HG03520 (cell line): ENCODE measurements around the gene PPP1R7.
"Not testable (repeated sequence)": the region's sequence is repeated elsewhere in the genome, so short reads cannot be mapped to it uniquely, and the experiment has no call there.

Experiments used
- ATAC-seq: cut with Tn5 transposase; IDR thresholded peaks from one replicate; pipeline ENCODE4 v1.9.1; 2021; ENCODE audit warnings: mild to moderate bottlenecking, moderate library complexity; ENCODE audit not compliant: unreplicated experiment

Gene PPP1R7

GRCh38 chr2:241149925-241150659 is at the start of gene PPP1R7:
Gene PPP1R7 (plus strand): TSS chr2:241150467. CDS start chr2:241150496, 29 bp downstream.
- ATAC-seq, result peak; percentile 72

DNA sequence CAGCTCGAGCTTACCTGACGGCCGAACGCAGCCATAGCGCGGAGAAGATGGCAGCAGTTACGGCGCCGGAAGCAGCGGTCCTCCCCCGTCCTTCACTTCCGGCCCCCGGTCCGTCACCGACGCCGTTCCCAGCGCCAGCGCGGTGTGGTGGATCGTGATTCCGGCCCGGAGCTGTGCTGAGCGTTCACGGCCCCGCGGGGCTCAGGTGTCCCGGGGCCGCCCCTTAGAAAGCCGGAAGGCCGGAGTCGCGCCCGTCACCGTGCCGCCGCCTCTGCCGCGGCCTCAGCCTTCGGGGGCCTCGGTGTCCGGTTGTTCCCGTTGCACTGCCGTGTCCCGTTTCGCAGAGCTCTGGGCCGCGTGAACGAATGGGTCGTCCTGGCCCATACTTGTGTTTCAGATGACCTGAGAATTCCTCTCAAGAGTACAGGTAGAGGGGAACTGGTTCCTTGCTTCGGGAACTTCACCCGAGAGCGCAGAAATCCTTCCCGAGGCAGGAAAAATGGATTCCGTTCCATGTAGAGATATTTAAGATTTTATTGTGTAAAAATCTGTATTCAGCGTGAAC is 47.9 kb upstream of the PPP1R7 start, which contains the start of gene MTERF4:
TSS of gene MTERF4 (minus strand) at position 49 of the 565 bp plus-strand sequence. CDS start at position 35, 14 bp downstream.
- peak; percentile 79 for ATAC-seq

- no peak for ATAC-seq
Measured at GRCh38 chr2:241103176-241103595, 47.1 kb upstream of the PPP1R7 start.

GRCh38 chr2:241104611-241105010 is 45.7 kb upstream of the PPP1R7 start:
- not testable (repeated sequence) for ATAC-seq

DNA sequence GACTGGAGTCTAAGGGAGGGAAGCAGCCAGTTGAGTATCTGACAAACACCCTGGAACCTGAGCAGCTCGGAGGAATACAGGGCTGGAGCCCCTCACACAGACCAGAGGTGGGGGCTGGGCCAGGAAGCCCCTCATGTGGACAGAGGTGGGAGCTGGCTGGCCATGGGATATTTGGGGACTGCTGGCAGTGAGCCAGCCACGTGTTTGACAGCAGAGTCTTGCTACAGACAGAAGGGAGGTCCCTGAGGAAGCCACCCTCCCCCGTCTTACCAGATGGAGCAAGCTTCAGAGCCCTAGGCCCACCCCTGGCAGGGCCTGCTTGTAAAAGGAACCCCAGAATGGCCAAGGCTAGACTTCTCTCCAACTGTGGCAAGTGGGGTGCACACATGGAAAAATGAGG is 44.6 kb upstream of the PPP1R7 start:
- ATAC-seq, result no peak

DNA sequence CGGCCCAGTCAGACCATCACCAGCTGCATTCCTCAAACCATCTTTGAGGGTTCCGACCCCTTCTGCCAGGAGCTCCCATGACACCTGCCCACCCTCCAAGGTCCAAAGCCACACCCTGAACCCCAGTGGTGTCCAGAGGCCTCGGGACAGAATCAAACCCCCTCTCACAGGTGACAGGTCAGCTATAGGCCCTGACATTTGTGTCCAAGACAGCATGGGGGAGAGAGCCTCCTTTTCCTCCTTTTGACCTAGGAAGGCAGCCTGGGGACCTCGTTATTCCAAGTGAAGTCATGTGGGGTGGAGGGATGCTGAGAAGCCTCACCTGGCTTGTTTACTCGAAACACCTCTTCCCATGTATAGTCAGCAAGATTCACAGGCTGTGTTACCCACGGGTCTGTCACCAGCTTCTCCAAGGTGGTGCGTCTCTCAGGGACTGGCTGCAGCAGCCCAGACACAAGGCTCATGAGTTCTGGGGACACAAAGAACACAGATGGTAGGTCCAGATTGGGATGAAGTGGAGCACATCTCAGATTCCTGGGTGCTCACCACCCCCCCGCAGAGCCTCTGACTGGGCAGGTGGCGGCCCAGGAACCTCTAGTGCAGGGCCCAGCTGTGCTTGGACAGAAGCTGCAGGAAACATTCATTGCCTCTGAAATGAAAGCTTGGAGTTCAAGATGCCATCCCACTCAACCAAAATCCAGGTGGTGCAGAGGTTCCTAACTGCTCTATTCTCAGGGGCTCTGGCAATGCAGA is 43.1 kb upstream of the PPP1R7 start:
- ATAC-seq, result no peak

GRCh38 chr2:241108271-241109209 is 41.7 kb upstream of the PPP1R7 start:
- no peak for ATAC-seq

- no peak for ATAC-seq
Measured at GRCh38 chr2:241109210-241110088, 40.8 kb upstream of the PPP1R7 start.

DNA sequence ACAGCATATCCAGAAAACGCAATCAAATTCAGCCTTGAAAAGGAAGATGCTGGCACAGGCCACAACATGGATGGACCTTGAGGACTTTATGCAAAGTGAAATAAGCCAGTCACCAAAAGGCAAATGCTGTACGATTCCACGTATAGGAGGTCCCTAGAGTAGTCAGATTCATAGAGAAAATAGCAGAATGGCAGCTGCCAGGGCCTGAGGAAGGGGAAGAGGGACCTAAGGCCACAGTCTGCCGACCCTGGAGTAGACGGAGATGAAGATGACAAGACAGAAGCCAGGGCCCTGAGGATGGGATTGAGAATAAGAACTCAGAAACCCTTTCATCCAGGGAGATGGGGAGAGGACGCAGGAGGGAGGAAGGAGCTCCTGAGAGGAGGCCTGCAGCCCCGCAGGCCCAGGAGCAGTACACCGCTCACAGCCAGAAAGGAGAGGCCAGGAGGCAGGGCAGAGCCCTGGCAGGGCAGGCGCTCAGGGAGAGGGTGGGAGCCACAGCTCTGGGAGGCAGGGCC is 40.1 kb upstream of the PPP1R7 start:
- no peak for ATAC-seq

GRCh38 chr2:241110607-241111439 is 39.4 kb upstream of the PPP1R7 start:
- ATAC-seq, result no peak

- no peak for ATAC-seq
Measured at GRCh38 chr2:241111440-241111805, 38.8 kb upstream of the PPP1R7 start.

DNA sequence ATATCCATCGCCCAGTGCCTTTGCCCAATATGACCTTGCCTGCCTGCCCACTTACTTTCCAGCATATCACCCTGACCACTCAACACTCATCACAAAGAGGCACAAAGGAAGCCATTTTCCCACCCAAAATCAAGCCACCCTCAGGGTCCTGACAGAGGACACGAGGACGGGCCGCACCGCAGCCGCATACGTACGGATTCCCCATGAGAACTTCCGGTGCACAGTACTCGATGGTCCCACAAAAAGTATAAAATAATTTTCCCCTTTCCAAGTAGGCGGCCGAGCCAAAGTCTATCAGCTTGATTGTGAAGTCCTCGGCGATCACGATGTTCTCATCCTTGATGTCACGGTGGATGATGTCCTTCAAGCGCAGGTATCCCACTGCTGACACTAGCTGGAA is 38.2 kb upstream of the PPP1R7 start:
- ATAC-seq, result no peak

- ATAC-seq, result no peak
Measured at GRCh38 chr2:241112592-241112991, 37.7 kb upstream of the PPP1R7 start.

DNA sequence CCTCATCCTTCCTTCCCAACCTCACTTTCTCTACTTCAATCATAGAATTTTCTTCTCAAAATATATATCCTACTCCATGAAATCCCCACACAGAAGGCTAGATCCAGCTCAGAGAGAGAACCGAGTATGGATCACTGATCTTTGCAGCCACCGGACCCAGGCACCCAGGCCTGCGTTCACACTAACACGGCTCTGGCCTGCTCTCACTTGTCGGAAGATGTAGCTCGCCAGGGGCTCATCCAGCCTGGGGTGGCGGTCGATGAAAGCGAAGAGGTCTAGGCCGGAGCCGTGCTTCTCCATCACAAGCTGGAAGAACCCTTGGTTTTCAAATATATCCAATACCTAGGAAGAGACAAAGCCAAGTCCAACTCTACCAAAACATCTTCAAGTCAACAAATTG is 35.4 kb upstream of the PPP1R7 start:
- no peak for ATAC-seq

GRCh38 chr2:241115361-241115760 is 34.9 kb upstream of the PPP1R7 start:
- no peak for ATAC-seq

- no peak for ATAC-seq
Measured at GRCh38 chr2:241116606-241117560, 33.4 kb upstream of the PPP1R7 start.

GRCh38 chr2:241118737-241119505 is 31.3 kb upstream of the PPP1R7 start:
- no peak for ATAC-seq
